CD4-positive, CD25-positive, alpha-beta regulatory T cell (primary cell): ENCODE results near the gene ARID1B. TPM values are rescaled to one million over a fixed set of nuclear protein-coding genes. Genes with fewer than 3 reads are reported as not detected.

ENCODE experiments used
- ATAC-seq, 2 donors: fragments of 150-1000 bp; cut with Tn5 transposase; one replicate each; pipeline ENCODE4 v1.10.0; 2021; ENCODE audit warnings: low read depth in 2 of 2, moderate number of reproducible peaks in 2 of 2, moderate library complexity in 1 of 2
- DNase-seq, 3 donors: peaks; one replicate each; pipeline versions ENCODE4 v3.0.0 to v3.0.0-alpha.2; 2012 to 2022; ENCODE audit warnings: mixed read lengths in 1 of 3
- H3K27ac ChIP-seq: one replicate; pipeline ENCODE4 v1.7.0; 2013; ENCODE audit warnings: mild to moderate bottlenecking, low read length; ENCODE audit not compliant: insufficient read depth, poor library complexity, severe bottlenecking
- H3K27me3 ChIP-seq: one replicate; pipeline ENCODE4 v1.7.0; 2013; ENCODE audit warnings: low read length; ENCODE audit not compliant: control insufficient read depth, insufficient read depth
- H3K36me3 ChIP-seq: one replicate; pipeline ENCODE4 v1.7.0; 2013; ENCODE audit warnings: mild to moderate bottlenecking, low read length, moderate library complexity; ENCODE audit not compliant: control insufficient read depth, insufficient read depth
- H3K4me1 ChIP-seq: 2 replicates; pipeline ENCODE4 v1.7.0; 2013; ENCODE audit warnings: mild to moderate bottlenecking, low read length; ENCODE audit not compliant: insufficient read depth, control insufficient read depth, poor library complexity, severe bottlenecking
- H3K4me3 ChIP-seq: one replicate; pipeline ENCODE4 v1.7.0; 2013; ENCODE audit warnings: low read depth, mild to moderate bottlenecking, low read length, moderate library complexity
- H3K9me3 ChIP-seq, 2 experiments: 1 replicate in 1 of 2; 2 replicates in 1 of 2; pipeline ENCODE4 v1.7.0; 2013; ENCODE audit warnings: low read length in 2 of 2, mild to moderate bottlenecking in 1 of 2, moderate library complexity in 1 of 2; ENCODE audit not compliant: control insufficient read depth in 2 of 2
- H3K27ac Mint-ChIP-seq, 3 donors: one replicate each; pipeline ENCODE4 v1.8.0; 2020 to 2022; ENCODE audit warnings: mild to moderate bottlenecking in 3 of 3, mixed read lengths in 3 of 3, moderate library complexity in 2 of 3
- H3K27me3 Mint-ChIP-seq: one replicate; pipeline ENCODE4 v1.8.0; 2022; ENCODE audit warnings: mild to moderate bottlenecking, mixed read lengths
- H3K36me3 Mint-ChIP-seq: one replicate; pipeline ENCODE4 v1.8.0; 2020; ENCODE audit warnings: mixed read lengths
- H3K4me1 Mint-ChIP-seq, 4 donors: one replicate each; pipeline ENCODE4 v1.8.0; 2020 to 2022; ENCODE audit warnings: mixed read lengths in 4 of 4, mild to moderate bottlenecking in 1 of 4
- H3K4me3 Mint-ChIP-seq, 4 donors: one replicate each; pipeline ENCODE4 v1.8.0; 2020 to 2022; ENCODE audit warnings: mild to moderate bottlenecking in 4 of 4, mixed read lengths in 4 of 4, moderate library complexity in 3 of 4
- H3K9me3 Mint-ChIP-seq, 7 donors: one replicate each; pipeline ENCODE4 v1.8.0; 2020 to 2022; ENCODE audit warnings: mixed read lengths in 7 of 7, mild to moderate bottlenecking in 3 of 7, moderate library complexity in 2 of 7
- polyA plus RNA-seq, 4 donors: library from polyadenylated mRNA; unstranded; fragments of 300-500 nt; fragmentation: Illumina TruSeq; gene quantifications; one replicate each; pipeline ENCODE4 v1.2.3, GENCODE V29; 2021
- total RNA-seq: library from RNA; stranded (reverse); gene quantifications from one replicate; pipeline ENCODE4 v1.2.3, GENCODE V29; 2022

ARID1B gene
- total and polyA plus RNA-seq, 5 donors from 2014 or later: 9.8 to 186 (median 12.4) TPM

GRCh38 chr6:156832231-156832647, 55.1 kb downstream of the ARID1B start:
- Histone ChIP-seq H3K4me3 (no peak overlapping the region), H3K27me3 (no peaks in the 10 kb centered on the region), H3K9me3 (no peaks in the 10 kb centered on the region), H3K4me1 (peaks cover 5% of the 10 kb centered on the region), H3K27ac (no peak overlapping the region), H3K36me3 (peaks cover 26% of the 10 kb centered on the region)
- peak overlapping the region in 1 of 3 donors; percentile 12 for H3K27ac Mint-ChIP-seq
- no peaks in the 10 kb centered on the region for H3K9me3 Mint-ChIP-seq
- H3K4me3 Mint-ChIP-seq: peak overlapping the region in 1 of 4 donors; percentile 8
- no peak for DNase-seq
- ATAC-seq: no peak
- no peaks in the 10 kb centered on the region for H3K27me3 Mint-ChIP-seq
- H3K36me3 Mint-ChIP-seq: peaks cover 34% of the 10 kb centered on the region
- peaks cover 32 to 64% (median 47%) of the 10 kb centered on the region in 4 donors for H3K4me1 Mint-ChIP-seq

- Mint-ChIP-seq H3K27ac (peak overlapping the region in 2 of 3 donors; percentile 0 to 12), H3K4me3 (peak overlapping the region in 1 of 4 donors; percentile 8), H3K4me1 (peaks cover 30 to 64% (median 45%) of the 10 kb centered on the region in 4 donors), H3K9me3 (no peaks in the 10 kb centered on the region), H3K36me3 (peaks cover 32% of the 10 kb centered on the region), H3K27me3 (no peaks in the 10 kb centered on the region)
- DNase-seq (no peak), ATAC-seq (no peak)
- Histone ChIP-seq H3K4me3 (no peak overlapping the region), H3K36me3 (peaks cover 26% of the 10 kb centered on the region), H3K4me1 (peaks cover 5% of the 10 kb centered on the region), H3K27ac (no peak overlapping the region), H3K27me3 (no peaks in the 10 kb centered on the region), H3K9me3 (no peaks in the 10 kb centered on the region)
Observed at GRCh38 chr6:156832669-156833068, 55.5 kb downstream of the ARID1B start.

- Histone ChIP-seq H3K4me1 (peaks cover 6% of the 10 kb centered on the region), H3K4me3 (no peak overlapping the region), H3K36me3 (peaks cover 26% of the 10 kb centered on the region), H3K9me3 (no peaks in the 10 kb centered on the region), H3K27ac (no peak overlapping the region), H3K27me3 (no peaks in the 10 kb centered on the region)
- Mint-ChIP-seq H3K4me3 (no peak overlapping the region), H3K36me3 (peaks cover 28% of the 10 kb centered on the region), H3K27ac (no peak overlapping the region), H3K9me3 (peaks cover 0 to 1% (median 0%) of the 10 kb centered on the region in 7 donors), H3K4me1 (peaks cover 25 to 59% (median 40%) of the 10 kb centered on the region in 4 donors), H3K27me3 (no peaks in the 10 kb centered on the region)
- ATAC-seq: no peak
- DNase-seq: no peak
Observed at GRCh38 chr6:156833755-156834154, 56.6 kb downstream of the ARID1B start.

GRCh38 chr6:156839129-156839528, 62.0 kb downstream of the ARID1B start:
- Mint-ChIP-seq H3K4me3 (peak overlapping the region in 1 of 4 donors; percentile 59), H3K36me3 (peaks cover 11% of the 10 kb centered on the region), H3K27me3 (no peaks in the 10 kb centered on the region), H3K9me3 (peaks cover 0 to 1% (median 0%) of the 10 kb centered on the region in 7 donors), H3K4me1 (peaks cover 47 to 64% (median 53%) of the 10 kb centered on the region in 4 donors), H3K27ac (no peak overlapping the region)
- peaks cover 13% of the 10 kb centered on the region for H3K4me1 ChIP-seq
- ATAC-seq: no peak
- no peaks in the 10 kb centered on the region for H3K9me3 ChIP-seq
- no peak for DNase-seq
- H3K36me3 ChIP-seq: peaks cover 8% of the 10 kb centered on the region
- no peak overlapping the region for H3K27ac ChIP-seq
- H3K4me3 ChIP-seq: no peak overlapping the region
- no peaks in the 10 kb centered on the region for H3K27me3 ChIP-seq

- Mint-ChIP-seq H3K4me3 (peak overlapping the region in 2 of 4 donors; percentile 10 to 59), H3K9me3 (peaks cover 0 to 1% (median 0%) of the 10 kb centered on the region in 7 donors), H3K36me3 (peaks cover 11% of the 10 kb centered on the region), H3K27ac (no peak overlapping the region), H3K4me1 (peaks cover 48 to 67% (median 56%) of the 10 kb centered on the region in 4 donors), H3K27me3 (no peaks in the 10 kb centered on the region)
- Histone ChIP-seq H3K9me3 (no peaks in the 10 kb centered on the region), H3K36me3 (peaks cover 8% of the 10 kb centered on the region), H3K4me1 (peaks cover 13% of the 10 kb centered on the region), H3K27me3 (no peaks in the 10 kb centered on the region), H3K4me3 (no peak overlapping the region), H3K27ac (no peak overlapping the region)
- no peak for DNase-seq
- no peak for ATAC-seq
Observed at GRCh38 chr6:156839591-156840001, 62.4 kb downstream of the ARID1B start.

- peaks cover 8% of the 10 kb centered on the region for H3K36me3 ChIP-seq
- no peaks in the 10 kb centered on the region for H3K9me3 ChIP-seq
- ATAC-seq: no peak
- peaks cover 15% of the 10 kb centered on the region for H3K4me1 ChIP-seq
- H3K4me1 Mint-ChIP-seq: peaks cover 52 to 72% (median 61%) of the 10 kb centered on the region in 4 donors
- no peak for DNase-seq
- peaks cover 0 to 1% (median 0%) of the 10 kb centered on the region in 7 donors for H3K9me3 Mint-ChIP-seq
- no peak overlapping the region for H3K27ac ChIP-seq
- no peak overlapping the region for H3K4me3 ChIP-seq
- peaks cover 11% of the 10 kb centered on the region for H3K36me3 Mint-ChIP-seq
- peak overlapping the region in 2 of 3 donors; percentile 5 to 67 for H3K27ac Mint-ChIP-seq
- peak overlapping the region in 1 of 4 donors; percentile 17 for H3K4me3 Mint-ChIP-seq
- no peaks in the 10 kb centered on the region for H3K27me3 ChIP-seq
- no peaks in the 10 kb centered on the region for H3K27me3 Mint-ChIP-seq
Observed at GRCh38 chr6:156840136-156840535, 63.0 kb downstream of the ARID1B start.

GRCh38 chr6:156840606-156841005, 63.4 kb downstream of the ARID1B start:
- peaks cover 11% of the 10 kb centered on the region for H3K36me3 Mint-ChIP-seq
- peak overlapping the region in 1 of 4 donors; percentile 17 for H3K4me3 Mint-ChIP-seq
- DNase-seq (no peak), ATAC-seq (peak in 1 of 2 donors; percentile 34)
- peaks cover 8% of the 10 kb centered on the region for H3K36me3 ChIP-seq
- H3K27ac ChIP-seq: no peak overlapping the region
- peaks cover 0 to 1% (median 0%) of the 10 kb centered on the region in 7 donors for H3K9me3 Mint-ChIP-seq
- peaks cover 57 to 77% (median 66%) of the 10 kb centered on the region in 4 donors for H3K4me1 Mint-ChIP-seq
- no peak overlapping the region for H3K4me3 ChIP-seq
- H3K4me1 ChIP-seq: peaks cover 19% of the 10 kb centered on the region
- H3K27ac Mint-ChIP-seq: peak overlapping the region; percentile 5 to 67 (median 17)
- H3K27me3 Mint-ChIP-seq: no peaks in the 10 kb centered on the region
- no peaks in the 10 kb centered on the region for H3K9me3 ChIP-seq
- H3K27me3 ChIP-seq: no peaks in the 10 kb centered on the region

GRCh38 chr6:156841508-156841907, 64.3 kb downstream of the ARID1B start:
- no peak overlapping the region for H3K4me3 ChIP-seq
- peaks cover 0 to 1% (median 0%) of the 10 kb centered on the region in 7 donors for H3K9me3 Mint-ChIP-seq
- no peak overlapping the region for H3K4me3 Mint-ChIP-seq

More at GRCh38 chr6:156841508-156841907, 64.3 kb downstream of the ARID1B start:
- ATAC-seq: no peak
- Mint-ChIP-seq H3K4me1 (peaks cover 61 to 80% (median 67%) of the 10 kb centered on the region in 4 donors), H3K36me3 (peaks cover 5% of the 10 kb centered on the region), H3K27ac (no peak overlapping the region), H3K27me3 (no peaks in the 10 kb centered on the region)
- no peak for DNase-seq
- Histone ChIP-seq H3K4me1 (peaks cover 27% of the 10 kb centered on the region), H3K9me3 (no peaks in the 10 kb centered on the region), H3K36me3 (no peaks in the 10 kb centered on the region), H3K27ac (no peak overlapping the region), H3K27me3 (no peaks in the 10 kb centered on the region)
